GM18909 (cell line): Measurements from ENCODE around the gene NCOA5.

Experiments
- ATAC-seq: cut with Tn5 transposase; IDR thresholded peaks from one replicate; pipeline ENCODE4 v1.9.1; 2021; ENCODE audit warnings: mild to moderate bottlenecking; ENCODE audit not compliant: unreplicated experiment, poor library complexity

Gene NCOA5

DNA sequence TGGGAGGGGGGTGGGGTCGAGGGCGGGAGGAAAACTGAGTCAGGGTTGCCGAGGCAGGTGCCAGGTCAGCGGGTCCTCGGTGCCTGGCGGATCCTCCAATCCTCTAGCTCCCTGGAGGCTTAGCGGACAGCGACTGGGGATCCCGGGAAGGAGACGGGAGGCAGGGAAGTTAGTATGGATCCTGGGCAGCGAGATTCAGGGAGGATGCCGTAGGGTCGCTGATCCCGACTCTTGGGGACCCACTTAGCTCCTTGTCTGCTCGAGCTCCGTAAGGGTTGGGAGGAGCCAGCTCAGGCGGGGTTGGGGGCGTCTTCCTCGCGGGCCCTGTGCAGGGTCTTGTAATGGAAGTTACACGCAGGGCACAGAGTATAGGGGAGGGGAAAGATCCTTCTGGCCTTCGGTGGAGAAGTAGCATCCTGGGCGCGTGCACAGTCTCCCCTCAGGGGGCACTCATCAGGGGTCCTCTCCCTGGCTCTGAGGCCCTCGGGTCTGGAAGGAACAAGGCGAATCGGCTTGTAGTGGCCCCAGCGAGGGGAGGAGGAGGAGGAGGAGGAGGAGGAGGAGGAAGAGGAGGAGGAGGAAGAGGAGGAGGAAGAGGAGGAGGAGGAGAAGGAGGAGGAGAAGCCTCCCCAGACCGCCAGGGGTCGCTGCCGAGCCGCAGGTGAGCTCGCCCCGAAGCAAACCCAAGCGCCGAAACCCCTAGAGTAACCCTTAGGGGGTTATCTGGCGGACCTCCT, 67.2 kb downstream of the NCOA5 start:
- ATAC-seq: no peak

DNA sequence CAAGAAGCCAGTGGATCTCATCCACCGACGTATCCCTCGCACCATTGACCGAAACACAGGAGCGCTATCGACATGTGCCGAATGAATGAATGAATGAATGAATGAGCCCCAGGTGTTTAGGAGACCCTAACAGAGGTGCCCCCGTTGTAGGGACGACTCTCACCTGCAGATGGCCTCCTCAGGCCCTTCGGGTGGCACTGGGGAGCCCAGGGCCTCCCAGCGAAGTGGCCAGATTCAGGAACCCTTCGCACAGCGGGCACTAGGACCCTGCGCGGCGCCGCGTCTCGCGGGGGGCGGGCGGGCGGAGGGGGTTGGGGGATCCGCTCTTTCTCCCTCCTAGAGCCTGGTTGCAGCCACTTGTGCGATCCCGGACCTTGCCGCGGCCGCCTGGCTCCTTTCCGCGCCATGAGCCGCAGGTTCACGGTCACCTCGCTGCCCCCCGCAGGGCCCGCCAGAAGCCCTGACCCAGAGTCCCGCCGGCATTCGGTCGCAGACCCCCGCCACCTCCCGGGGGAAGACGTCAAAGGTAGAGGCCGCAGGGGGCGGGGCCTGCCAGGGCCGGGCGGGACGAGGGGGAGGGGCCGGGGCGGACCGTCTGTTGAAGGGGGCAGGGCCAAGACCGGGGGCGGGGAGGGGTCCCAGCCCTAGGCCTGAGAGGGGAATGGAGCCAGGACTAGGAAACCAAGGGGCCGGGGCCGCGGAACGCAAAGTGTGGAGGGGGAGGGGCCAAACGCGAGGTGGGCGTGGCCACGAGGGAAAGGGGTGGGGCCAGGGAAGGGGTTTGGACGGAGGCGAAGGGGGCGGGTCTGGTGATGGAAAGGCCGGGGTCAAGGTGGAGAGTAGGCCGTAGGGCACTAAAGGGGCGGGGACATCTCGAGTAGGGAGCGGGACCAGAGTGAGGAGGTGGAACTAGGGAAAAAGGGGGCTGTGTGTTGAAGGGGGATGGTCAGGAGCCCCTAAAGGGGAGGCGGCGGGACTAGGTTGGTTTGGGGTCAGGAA, 68.1 kb downstream of the NCOA5 start:
- no peak for ATAC-seq

DNA sequence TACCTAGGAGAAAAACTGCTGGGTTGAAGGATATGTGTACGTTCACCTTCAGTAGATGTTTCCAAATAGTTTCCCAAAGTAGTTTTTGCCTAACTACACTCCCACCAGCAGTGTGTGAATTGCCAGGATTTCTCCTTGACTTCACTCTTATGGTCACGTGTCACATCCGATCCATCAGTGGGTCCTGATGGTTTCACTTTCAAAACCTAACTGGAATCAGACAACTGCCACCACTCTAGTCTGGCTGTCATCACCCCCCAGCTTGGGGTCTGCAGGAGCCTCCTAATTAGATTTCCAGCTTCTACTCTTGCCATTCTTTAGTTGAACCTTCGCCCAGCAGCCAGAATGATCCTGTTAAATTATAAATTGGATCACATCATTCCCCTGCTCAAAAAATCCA, 69.2 kb downstream of the NCOA5 start:
- no peak for ATAC-seq

DNA sequence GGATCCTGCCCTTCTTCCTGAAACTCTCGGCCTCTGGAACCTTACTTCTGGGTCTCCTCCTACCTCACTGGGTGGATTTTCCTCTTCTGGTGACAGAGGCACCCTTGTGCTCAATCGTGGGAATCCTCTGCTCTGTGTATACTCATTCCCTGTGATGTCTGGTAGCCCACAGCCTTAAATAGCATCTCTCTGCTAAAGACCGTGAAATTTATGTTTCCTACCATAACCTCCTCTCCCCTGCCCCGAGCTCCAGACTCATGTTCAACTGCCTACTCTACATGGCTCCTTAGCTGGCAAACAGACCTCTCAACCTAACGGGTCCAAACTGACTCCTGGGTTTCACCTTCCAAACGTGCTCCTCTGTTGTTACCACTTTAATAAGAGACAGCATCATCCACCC, 71.2 kb downstream of the NCOA5 start:
- ATAC-seq: no peak

DNA sequence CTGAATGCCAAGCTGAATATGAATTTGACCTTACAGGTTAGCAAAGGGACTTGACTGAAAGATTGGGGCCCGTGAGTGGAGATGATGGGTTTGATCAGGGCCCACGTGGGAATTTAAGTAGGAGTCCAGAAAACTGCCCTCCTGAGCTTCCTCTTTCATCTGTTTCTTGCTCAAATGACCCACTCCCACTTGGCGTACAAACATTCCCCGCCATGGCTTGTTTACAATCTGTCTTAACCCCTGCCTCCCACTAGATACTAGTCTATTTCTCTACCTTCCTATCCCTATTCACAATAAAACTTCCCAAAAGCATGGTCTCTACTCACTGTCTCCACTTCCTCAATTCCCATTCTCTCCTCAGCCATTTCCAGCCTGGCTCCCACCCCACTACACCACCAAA, 71.7 kb downstream of the NCOA5 start:
- ATAC-seq: no peak

DNA sequence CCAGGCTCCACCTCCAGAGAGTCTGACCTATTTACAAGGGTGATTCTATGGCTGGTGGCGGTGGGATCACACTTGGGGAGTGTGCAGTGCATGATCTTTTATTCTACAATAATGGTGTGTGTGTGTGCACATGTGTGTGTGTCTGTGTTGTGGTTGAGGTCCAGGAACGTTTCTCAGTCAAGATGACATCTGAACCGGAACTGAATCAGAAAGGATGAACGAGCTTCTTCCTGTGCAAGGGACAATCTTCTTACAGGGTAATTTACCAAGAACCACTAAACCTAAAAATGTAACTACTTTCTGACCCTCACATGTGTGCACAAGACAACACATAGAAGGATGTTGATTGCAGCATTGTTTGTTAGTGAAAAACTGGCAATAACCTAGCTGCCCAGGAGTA, 72.5 kb downstream of the NCOA5 start:
- no peak for ATAC-seq

DNA sequence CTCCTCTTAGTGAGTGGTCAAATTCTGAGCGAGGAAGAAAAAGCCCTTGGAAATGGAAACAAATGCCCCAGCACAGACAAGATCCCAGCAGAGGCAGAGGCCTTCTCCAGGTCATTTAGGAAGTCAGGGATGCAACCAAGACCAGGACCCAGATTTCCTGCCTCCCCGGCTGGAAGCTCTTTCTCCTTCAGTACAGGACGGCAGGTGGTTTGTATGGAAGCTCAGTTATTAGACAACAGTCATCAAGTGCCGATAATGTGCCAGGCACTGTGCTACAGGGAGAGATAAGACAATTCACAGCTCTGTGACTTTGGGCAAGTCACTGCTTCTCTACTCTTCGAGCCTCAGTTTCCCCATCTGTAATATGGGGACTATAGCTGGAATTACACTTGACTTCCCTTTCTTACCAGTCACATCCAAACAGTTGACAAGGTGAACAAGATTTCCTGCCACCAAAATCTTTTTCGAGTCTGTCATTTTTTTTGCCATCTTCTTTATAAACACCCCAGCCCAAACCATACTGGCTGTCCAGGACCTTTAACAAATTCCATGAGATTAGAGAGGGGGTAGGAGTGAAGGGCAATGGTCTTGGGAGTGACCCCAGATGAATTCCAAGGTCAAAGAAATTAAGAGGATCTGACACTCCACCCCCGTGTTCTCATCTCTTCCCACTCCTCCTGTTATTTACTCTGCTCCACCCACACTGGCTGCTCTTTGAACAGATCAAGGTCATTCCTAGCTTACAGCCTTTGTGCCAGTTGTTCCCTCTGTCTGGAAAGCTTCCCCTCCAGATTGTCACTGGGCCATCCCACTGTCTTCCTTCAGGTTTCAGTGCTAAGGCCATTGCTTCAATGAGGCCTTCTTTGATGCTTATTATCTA, 75.0 kb downstream of the NCOA5 start:
- no peak for ATAC-seq

DNA sequence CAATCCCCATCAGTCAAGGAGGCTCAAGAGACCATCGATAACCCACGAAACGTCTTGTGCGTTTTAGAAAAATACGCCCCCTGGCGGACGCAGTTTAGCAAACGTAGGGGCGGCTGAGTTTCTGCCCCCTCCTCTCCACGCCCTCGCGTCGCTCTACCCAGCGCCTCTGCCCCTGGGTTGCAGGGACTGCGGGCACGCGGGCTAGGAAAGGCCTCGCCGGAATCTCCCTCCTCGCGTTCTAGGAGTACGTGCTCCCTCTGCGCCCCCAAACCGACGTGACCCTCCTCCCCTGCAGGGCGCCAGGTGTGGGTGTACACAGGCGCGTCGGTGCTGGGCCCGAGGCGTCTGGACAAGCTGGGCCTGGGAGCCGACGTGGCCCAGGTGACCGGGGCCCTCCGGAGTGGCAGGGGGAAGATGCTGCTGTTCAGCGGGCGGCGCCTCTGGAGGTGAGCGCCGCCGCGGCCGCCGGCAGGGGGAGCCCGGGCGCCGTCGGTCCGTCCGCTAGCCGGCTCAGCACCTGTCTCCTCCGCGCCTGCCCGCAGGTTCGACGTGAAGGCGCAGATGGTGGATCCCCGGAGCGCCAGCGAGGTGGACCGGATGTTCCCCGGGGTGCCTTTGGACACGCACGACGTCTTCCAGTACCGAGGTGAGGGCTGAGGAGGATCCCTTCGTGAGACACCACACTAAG, 75.8 kb downstream of the NCOA5 start:
- peak; percentile 78 for ATAC-seq

DNA sequence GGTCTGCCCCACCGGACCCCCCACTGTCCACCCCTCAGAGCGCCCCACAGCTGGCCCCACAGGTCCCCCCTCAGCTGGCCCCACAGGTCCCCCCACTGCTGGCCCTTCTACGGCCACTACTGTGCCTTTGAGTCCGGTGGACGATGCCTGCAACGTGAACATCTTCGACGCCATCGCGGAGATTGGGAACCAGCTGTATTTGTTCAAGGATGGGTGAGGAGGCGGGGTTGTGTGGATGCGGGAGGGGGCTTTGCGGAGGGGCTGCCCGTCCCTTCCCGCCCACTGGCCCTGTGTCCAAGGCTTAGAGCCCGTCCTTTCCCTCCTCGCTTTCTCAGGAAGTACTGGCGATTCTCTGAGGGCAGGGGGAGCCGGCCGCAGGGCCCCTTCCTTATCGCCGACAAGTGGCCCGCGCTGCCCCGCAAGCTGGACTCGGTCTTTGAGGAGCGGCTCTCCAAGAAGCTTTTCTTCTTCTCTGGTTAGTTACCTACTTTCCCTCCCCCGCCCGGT, 76.4 kb downstream of the NCOA5 start:
- ATAC-seq: no peak

DNA sequence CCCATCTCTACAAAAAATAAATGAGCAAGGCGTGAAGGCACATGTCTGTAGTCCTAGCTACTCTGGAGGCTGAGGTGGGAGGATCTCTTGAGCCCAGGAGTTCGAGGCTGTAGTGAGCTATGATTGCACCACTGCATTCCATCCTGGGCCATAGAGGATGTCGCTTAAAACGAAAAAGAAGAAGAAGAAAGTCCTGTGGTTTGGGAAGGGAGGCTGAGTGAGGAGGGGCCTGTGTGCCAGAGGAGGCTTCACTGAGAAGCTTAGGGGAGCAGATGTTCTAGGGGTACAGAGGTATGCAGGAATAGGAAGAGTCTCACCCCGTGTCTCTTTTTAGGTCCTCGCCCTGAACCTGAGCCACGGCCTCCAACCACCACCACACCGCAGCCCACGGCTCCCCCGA, 76.8 kb downstream of the NCOA5 start:
- ATAC-seq: no peak

DNA sequence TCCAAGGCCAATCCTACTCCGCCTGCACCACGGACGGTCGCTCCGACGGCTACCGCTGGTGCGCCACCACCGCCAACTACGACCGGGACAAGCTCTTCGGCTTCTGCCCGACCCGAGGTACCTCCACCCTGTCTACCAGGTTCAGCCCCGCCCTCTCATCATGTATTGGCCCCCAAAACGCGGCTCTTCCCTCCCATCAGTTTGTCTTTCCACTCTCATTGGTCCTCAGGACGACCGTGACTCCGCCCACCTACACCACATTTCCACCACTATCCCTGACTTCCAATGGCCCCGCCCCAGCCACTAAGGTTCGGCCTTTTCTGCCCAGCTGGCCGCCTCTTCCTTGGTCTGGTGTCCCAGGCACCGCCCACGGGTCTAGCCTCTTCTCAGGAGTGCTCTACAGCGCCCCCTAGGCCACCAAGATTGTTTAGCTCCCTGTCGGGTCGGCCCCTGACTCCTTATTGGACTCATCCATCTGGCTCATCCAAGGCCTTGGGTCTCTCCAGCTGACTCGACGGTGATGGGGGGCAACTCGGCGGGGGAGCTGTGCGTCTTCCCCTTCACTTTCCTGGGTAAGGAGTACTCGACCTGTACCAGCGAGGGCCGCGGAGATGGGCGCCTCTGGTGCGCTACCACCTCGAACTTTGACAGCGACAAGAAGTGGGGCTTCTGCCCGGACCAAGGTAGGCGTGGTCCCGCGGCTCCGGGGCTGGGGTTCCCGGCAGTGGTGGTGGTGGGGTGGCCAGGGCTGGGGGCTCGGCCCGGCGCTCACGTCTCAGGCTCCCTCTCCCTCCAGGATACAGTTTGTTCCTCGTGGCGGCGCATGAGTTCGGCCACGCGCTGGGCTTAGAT, 77.9 kb downstream of the NCOA5 start:
- no peak for ATAC-seq
